Measurements from ENCODE around the gene PYGM.
A peak's percentile ranks its signal among the peaks of the same experiment; 100 is the strongest.

The PYGM gene

GRCh38 chr11:64753380-64754123, 6.2 kb downstream of the PYGM start:
- no peak for DNase-seq (ENCODE audit: low read depth)

DNA sequence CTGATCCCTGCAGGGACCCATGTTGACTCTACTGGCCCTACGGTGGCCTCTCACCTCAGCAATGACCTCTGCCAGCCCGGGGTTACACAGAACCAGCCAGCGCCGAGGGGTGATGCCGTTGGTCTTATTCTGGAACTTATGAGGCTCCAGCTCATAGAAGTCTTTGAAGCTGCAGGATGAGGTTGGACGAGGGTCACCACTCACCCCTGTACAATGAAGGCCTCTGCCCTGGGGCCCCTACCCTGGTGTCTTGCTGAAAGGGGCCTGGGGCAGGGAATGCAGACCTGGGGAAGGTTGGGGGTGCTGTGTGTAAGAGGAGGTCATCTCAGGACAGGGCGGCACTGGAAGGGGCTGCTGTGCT, 6.8 kb downstream of the PYGM start:
- DNase-seq (ENCODE audit: low read depth), result no peak

- no peak for DNase-seq (ENCODE audit: low read depth)
Observed at GRCh38 chr11:64752175-64752970, 7.4 kb downstream of the PYGM start.

GRCh38 chr11:64751580-64751979, 8.2 kb downstream of the PYGM start:
- DNase-seq (ENCODE audit: low read depth), result no peak

DNA sequence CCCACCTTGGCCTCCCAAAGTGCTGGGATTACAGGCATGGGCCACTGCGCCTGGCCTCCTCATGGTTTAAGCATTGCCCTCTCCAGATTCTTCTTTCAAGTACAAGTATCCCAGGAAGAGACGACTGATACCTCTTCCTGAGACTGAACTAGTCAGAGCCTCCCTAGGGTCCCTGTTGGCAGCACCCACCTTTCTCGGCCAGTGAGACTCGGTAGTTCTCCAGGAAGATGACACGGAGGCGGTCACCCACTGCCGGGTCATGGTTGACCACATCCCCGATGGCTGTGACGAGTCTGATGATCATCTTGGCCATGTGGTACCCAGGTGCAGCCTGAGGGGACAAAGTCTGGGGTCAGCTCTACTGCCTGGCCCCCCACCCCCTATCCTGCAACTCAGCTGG, 8.6 kb downstream of the PYGM start:
- no peak for DNase-seq (ENCODE audit: low read depth)

GRCh38 chr11:64750361-64751054, 9.3 kb downstream of the PYGM start:
- DNase-seq (ENCODE audit: low read depth), result no peak

- no peak for DNase-seq (ENCODE audit: low read depth)
Observed at GRCh38 chr11:64747961-64748665, 11.7 kb downstream of the PYGM start.

- no peak for DNase-seq (ENCODE audit: low read depth)
Observed at GRCh38 chr11:64746486-64746885, 13.3 kb downstream of the PYGM start.

DNA sequence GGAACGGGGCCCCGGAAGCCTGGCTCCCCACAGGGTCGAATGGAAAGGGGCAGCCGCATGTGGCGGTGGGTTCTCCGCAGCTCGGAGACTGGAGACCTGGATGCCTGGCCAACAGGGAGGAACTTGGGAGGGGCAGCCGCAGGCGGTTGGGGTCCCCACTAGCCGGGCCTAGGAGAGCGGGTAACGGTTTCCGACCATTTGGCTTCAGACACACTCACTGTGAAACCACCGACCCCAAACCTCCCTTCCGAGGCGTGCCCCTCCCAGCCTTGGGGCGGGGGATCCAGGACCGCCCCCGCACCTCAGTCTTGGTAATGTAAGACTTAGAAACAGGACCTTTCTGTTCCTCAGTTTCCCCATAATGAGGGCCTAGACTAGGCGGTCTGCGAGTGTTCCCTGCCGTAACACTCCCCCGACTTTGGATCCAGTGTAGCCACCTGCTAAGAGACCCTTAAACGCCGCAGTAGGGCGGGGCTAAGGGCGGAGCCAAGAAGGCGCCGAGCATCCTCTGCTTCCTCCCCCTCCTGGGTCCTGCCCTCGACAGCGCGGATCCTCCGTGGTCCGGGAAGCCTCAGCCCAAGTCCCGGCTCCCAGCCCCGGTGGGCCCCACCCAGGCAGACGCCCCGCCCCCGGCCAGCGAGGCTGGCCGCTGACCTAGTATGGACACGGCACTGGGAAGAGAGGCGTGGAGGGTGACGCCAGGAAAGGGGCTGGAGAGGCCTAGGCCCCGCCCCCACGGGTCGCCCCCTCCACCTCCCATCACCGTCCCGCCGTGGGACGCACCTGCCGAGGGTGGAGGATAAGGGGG, 14.0 kb downstream of the PYGM start:
- peak; percentile 13 for DNase-seq (ENCODE audit: low read depth)

- no peak for DNase-seq (ENCODE audit: low read depth)
Observed at GRCh38 chr11:64745189-64745520, 14.6 kb downstream of the PYGM start.

DNA sequence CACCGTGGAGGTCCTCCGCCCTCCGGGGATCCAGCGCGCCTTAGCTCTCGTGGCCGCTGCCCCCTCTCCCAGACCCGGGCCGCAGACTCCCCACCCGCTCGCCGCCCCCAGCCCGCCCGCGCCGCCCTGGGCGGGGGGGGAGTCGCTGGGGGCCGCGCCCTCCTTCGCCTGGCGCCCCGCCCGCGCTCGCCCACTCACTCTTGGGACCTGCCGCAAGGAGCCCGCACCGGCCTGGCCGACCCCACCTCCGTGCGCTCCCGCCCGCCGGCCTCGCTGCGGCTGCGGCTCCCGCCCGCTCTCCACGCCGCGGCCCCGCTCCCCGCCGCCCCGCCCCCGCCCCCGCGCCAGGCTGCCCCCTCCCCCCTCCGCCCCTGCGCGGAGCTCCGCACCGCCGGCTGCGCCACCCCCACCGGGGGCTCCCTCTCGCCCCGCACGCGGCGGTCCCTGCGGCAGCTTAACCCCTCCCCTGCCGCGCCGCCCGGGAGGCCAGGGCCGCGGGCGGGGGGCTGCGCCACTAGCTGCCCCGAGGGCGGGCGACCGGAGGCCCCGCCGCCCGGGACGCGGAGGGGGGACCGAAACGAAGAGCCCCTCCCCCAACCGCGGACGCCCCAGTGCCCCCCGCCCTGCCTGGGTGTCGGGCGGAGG, 15.1 kb downstream of the PYGM start:
- no peak for DNase-seq (ENCODE audit: low read depth)

DNA sequence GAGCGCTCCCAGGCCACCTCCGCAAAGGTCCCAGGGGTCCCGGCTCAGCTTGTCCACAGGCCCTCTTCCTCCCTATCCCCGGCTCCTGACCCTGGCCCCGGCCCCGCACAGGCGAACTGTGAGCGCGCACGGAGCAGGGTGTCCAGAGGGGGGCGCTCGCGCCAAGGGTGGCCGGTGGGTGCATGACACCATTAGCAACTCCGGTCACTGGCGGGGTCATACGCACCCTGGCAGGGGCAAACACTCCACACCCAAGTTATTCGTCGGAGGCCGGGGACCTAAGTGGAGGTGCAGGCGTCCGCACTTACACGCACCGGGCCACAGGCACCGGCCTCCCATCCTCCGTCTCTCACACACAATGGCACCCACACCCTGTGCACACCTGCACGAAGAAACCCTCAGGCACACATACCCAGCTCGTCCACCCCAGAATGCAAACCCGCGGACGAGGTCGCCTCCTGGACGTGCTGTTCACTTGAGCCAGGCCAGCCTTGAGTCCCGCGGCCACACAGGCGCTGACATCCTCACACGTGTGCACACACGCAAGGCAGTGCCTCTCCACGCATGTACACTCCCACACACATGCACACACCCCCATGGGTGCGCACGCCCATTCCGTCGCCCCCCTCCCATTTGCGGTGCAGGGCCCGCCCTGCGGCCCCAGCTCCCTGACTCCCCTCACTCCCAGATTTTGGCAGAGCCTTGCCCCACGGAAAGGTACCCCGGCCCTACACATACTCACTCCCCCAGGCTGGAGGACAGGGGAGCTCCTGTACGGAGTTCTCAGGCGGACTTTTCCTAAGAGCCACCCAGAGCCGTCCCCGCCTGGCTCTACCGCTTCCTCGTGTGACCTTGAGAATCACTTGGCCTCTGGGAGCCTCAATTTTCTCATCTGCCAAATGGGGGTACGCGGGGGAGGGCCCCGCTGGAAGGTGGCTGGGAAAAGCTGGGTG, 15.9 kb downstream of the PYGM start, which contains the start of gene RASGRP2:
RASGRP2 (minus strand) TSS at position 552 of the 953 bp plus-strand sequence. CDS start 1,276 bp downstream, outside the sequence.
- DNase-seq (ENCODE audit: low read depth), result no peak

- DNase-seq (ENCODE audit: low read depth), result peak; percentile 13
Observed at GRCh38 chr11:64742889-64743590, 16.7 kb downstream of the PYGM start.

GRCh38 chr11:64742087-64742888, 17.5 kb downstream of the PYGM start:
- no peak for DNase-seq (ENCODE audit: low read depth)

DNA sequence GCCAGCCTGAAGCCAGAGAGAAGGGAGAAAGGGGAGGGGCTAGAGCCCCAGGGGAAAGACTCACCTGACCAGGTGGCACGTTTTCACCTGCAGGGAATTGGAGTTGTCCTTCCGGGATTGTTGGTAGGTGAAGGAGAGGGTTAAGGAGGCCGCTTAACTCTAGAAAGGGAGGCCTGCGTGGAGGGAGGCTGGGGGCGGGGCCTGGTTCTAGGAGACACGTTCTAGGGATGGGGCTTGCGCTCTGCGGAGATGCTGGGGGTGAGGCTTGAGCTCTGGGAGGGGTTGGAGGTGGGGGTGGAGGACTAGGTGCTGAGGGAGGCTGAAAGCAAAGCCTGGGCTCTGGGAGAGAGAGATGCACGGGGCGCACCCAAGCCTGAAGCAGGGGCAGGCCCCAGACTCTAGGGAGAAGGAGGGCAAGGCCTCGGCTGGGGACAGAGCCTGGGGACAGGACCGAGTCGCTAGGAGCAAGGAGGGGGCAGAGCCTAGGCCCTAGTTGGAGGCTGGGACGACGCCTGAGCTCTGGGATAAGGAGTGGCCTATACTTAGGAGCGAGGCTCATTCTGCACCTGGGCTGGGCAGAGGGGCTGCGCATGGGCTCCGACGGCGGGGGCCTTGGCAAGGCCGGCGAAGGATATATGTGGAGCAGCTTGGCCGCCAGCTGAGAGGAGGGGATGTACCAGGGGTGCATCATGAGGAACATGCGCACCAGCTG, 18.2 kb downstream of the PYGM start:
- DNase-seq (ENCODE audit: low read depth), result no peak

DNA sequence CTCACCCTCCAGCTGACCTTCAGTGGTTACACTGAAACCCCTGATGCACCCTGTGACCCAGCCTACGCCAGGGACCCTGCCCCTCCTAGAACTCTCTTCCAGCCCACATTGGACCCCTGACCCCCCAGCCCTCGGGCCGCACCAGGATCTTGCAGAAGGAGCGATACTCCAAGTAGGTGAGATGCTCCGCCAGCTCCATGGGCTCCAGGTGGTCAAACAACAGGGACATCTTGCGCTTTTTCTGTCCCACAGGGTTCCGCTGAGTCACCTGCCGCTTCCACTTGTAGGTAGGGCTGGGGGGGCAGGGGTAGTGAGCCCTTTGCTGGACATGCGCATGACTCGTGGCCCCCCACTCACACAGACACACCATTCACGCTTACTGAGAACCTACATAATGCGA, 19.9 kb downstream of the PYGM start:
- DNase-seq (ENCODE audit: low read depth), result no peak

GRCh38 chr11:64736654-64737053, 23.1 kb downstream of the PYGM start:
- no peak for DNase-seq (ENCODE audit: low read depth)
